ENCODE results near the gene ZNF778. TPM values are rescaled to one million over a fixed set of nuclear protein-coding genes. Genes with fewer than 3 reads are reported as not detected.
A peak's percentile ranks its signal among the peaks of the same experiment; 100 is the strongest.

Gene ZNF778
- total and polyA plus RNA-seq, 2 of the 13 experiments (the other 11 are each of a cell fraction or from before 2014, with no cell fraction given), result 3.8 to 7.2 TPM

DNA sequence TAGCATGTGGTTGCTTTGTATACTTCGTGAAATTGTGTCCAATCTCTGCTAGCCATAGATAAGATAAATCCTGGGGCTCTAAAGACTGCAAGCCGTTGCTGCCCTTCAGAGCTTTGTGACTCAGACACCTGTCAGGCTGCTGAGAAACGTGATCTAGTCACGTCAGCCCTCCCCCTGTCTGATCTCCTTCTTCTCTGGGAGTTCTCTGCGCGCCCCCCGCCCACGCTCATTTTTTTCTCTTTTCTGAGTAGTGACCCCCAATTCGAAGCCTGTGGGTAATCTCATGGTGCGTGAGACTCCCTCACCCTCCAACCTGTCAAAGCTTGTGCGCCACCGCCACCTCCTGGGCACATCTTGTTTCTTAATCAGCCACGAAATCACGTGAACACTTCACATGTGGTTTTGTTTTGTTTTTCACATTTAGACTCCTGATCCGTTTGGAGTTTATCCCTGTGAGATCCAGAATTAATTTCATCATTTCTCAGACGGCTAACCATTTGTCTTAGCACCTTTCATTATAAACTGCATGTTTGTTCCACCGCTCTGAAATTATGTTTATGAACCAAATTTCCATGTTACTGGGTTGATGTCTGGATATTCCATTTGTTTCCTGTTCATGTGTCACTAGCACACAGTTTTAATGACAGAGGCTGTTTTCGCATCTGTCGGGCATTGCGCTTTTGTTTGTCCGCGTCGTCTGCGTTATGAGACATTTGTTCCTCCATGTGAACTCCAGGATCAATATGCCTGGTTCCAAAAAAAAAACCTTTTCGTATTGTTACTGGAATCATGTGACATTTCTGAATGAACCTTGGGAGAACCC is 977 bp upstream of the ZNF778 start (continued):
- TF ChIP-seq, protein P1, sequence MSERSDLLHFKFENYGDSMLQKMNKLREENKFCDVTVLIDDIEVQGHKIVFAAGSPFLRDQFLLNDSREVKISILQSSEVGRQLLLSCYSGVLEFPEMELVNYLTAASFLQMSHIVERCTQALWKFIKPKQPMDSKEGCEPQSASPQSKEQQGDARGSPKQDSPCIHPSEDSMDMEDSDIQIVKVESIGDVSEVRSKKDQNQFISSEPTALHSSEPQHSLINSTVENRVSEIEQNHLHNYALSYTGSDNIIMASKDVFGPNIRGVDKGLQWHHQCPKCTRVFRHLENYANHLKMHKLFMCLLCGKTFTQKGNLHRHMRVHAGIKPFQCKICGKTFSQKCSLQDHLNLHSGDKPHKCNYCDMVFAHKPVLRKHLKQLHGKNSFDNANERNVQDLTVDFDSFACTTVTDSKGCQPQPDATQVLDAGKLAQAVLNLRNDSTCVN (CRISPR knock-in tag; IDR thresholded peaks at IDR 0.05; ENCODE audit: borderline replicate concordance), result no peak
- TF ChIP-seq SIX1 (CRISPR knock-in tag; IDR thresholded peaks at IDR 0.05; ENCODE audit: borderline replicate concordance) (no peak), AHR (CRISPR knock-in tag; IDR thresholded peaks at IDR 0.05) (peak; percentile 40; the same call in 1 of the 2 replicates), GTF2F1 (IDR thresholded peaks at IDR 0.05; ENCODE audit: low read length) (no peak), ZNF598 (CRISPR knock-in tag; IDR thresholded peaks at IDR 0.05; ENCODE audit: borderline replicate concordance) (no peak), IRX3 (CRISPR knock-in tag; IDR thresholded peaks at IDR 0.05; ENCODE audit: borderline replicate concordance, low read depth) (no peak), NR2C2 (CRISPR knock-in tag; IDR thresholded peaks at IDR 0.05; ENCODE audit: borderline replicate concordance) (peak; percentile 23; the same call in 1 of the 2 replicates), GATA4 (IDR thresholded peaks at IDR 0.05; ENCODE audit: borderline replicate concordance, low read depth) (no peak), RBFOX2 (IDR thresholded peaks at IDR 0.05; ENCODE audit: low read depth, low read length) (no peak), TCF7L2 (IDR thresholded peaks at IDR 0.05; ENCODE audit: low read depth, low read length) (no peak), ZC3H4 (CRISPR knock-in tag; IDR thresholded peaks at IDR 0.05; ENCODE audit: borderline replicate concordance) (0 out of 2 replicates have a peak, but pooled peaks have one; percentile 17), RXRB (CRISPR knock-in tag; IDR thresholded peaks at IDR 0.05; ENCODE audit: borderline replicate concordance) (peak; percentile 47; the same call in 1 of the 2 replicates), MIER2 (CRISPR knock-in tag; IDR thresholded peaks at IDR 0.05) (peak; percentile 69), JARID2 (CRISPR knock-in tag; IDR thresholded peaks at IDR 0.05; ENCODE audit: insufficient replicate concordance) (peak; percentile 74), ZMYM3 (CRISPR knock-in tag; IDR thresholded peaks at IDR 0.05) (no peak), HDAC2 (CRISPR knock-in tag; IDR thresholded peaks at IDR 0.05) (peak; percentile 63; the same call in 1 of the 2 replicates), KDM6A (CRISPR knock-in tag; IDR thresholded peaks at IDR 0.05; ENCODE audit: low read depth) (no peak)
- TF ChIP-seq, protein P2, sequence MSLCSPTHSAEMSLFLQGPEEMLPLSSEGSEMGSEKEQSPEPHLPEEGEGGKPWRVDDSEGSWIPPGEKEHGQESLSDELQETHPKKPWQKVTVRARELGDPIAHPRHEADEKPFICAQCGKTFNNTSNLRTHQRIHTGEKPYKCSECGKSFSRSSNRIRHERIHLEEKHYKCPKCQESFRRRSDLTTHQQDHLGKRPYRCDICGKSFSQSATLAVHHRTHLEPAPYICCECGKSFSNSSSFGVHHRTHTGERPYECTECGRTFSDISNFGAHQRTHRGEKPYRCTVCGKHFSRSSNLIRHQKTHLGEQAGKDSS (CRISPR knock-in tag; IDR thresholded peaks at IDR 0.05; ENCODE audit: borderline replicate concordance, low read depth), result no peak
- TF ChIP-seq, protein P3, sequence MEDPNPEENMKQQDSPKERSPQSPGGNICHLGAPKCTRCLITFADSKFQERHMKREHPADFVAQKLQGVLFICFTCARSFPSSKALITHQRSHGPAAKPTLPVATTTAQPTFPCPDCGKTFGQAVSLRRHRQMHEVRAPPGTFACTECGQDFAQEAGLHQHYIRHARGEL (CRISPR knock-in tag; IDR thresholded peaks at IDR 0.05), result no peak
- TF ChIP-seq, protein P4, sequence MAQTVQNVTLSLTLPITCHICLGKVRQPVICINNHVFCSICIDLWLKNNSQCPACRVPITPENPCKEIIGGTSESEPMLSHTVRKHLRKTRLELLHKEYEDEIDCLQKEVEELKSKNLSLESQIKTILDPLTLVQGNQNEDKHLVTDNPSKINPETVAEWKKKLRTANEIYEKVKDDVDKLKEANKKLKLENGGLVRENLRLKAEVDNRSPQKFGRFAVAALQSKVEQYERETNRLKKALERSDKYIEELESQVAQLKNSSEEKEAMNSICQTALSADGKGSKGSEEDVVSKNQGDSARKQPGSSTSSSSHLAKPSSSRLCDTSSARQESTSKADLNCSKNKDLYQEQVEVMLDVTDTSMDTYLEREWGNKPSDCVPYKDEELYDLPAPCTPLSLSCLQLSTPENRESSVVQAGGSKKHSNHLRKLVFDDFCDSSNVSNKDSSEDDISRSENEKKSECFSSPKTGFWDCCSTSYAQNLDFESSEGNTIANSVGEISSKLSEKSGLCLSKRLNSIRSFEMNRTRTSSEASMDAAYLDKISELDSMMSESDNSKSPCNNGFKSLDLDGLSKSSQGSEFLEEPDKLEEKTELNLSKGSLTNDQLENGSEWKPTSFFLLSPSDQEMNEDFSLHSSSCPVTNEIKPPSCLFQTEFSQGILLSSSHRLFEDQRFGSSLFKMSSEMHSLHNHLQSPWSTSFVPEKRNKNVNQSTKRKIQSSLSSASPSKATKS (CRISPR knock-in tag; IDR thresholded peaks at IDR 0.05), result no peak
- TF ChIP-seq, protein P5, sequence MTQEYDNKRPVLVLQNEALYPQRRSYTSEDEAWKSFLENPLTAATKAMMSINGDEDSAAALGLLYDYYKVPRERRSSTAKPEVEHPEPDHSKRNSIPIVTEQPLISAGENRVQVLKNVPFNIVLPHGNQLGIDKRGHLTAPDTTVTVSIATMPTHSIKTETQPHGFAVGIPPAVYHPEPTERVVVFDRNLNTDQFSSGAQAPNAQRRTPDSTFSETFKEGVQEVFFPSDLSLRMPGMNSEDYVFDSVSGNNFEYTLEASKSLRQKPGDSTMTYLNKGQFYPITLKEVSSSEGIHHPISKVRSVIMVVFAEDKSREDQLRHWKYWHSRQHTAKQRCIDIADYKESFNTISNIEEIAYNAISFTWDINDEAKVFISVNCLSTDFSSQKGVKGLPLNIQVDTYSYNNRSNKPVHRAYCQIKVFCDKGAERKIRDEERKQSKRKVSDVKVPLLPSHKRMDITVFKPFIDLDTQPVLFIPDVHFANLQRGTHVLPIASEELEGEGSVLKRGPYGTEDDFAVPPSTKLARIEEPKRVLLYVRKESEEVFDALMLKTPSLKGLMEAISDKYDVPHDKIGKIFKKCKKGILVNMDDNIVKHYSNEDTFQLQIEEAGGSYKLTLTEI (CRISPR knock-in tag; conservative IDR thresholded peaks at IDR 0.05), result no peak
- TF ChIP-seq, protein P6, sequence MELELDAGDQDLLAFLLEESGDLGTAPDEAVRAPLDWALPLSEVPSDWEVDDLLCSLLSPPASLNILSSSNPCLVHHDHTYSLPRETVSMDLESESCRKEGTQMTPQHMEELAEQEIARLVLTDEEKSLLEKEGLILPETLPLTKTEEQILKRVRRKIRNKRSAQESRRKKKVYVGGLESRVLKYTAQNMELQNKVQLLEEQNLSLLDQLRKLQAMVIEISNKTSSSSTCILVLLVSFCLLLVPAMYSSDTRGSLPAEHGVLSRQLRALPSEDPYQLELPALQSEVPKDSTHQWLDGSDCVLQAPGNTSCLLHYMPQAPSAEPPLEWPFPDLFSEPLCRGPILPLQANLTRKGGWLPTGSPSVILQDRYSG (CRISPR knock-in tag; IDR thresholded peaks at IDR 0.05), result no peak

All from HepG2 (cell line).